NCI-H226 (cell line): ENCODE measurements around the gene LCA5L.

Source experiments
- DNase-seq: peaks from one replicate; pipeline ENCODE4 v3.0.0-alpha.2; 2015

Gene LCA5L

DNA sequence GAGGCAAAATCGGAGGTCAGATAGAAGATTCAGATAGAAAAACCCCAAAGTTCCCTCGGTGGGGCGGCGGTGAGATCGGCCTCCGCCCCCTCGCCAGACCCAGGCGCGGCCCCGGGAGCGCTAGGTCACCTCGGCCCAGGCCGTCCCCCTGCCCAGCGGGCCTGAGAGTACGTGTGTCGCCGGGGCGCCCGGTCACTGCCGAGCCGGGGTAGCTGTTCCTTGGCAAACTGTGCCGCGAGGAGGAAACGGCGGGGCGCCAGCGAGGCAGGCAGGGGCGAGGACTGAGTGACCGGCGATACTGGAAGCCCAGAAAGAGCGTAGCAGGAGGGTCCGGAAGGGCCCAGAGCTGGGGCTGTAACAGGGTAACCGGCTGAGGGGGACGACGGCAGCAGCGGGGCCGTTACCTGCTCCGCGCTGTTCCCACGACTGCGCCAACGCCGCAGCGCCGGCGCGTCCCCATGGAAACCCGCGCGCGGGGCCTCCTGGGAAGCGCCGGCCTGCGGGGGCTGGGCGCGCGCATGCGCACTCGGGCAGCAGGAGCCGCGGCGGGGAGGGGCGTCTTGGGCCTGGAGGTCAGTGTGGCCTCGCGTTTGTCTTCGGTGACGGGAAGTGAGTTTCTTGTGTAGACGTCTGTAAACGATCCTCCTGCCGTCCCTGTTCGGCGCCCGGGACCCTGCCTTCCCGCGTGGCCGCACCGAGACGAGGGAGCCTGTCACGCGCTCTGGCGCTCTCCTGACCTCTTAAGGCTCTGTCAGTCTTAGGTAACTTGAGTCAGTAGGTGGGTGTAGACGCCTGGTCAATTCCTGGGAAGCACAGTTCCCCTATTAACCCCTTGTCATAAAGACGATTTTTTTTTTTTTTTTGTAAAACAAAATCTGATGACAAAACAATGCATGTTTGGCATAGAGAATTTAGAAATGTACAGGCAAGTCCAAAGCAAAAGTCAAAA is at the start of gene LCA5L:
LCA5L (minus strand) TSS at position 458 of the 949 bp plus-strand sequence. CDS start 17,285 bp downstream, outside the sequence.
- peak; percentile 80 for DNase-seq

DNA sequence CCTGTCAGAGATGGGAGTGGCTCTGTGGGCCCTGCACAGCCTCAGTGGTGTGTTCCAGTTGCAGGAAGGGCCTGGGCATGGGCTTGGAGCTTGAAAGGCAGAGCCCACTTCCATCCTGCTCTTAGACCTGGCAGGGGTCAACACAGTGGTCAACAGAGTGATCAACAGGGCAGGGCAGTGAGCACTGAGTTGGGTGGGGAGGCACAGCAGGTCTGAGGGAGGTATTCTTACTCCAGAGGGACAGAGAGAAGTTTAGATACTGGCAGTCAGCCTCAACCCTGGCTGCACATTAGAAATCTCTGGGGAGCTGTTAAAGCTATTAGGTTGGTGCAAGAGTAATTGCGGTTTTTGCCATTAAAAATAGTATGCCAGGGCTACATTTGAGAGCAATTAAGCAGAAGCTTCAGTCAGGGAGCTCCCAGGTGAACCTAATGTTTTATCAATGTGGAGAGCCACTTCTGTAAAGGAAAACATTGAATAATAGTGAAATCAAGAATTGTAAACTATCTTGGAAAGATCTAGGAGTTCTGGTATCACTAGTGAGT is 43.9 kb upstream of the LCA5L start:
- DNase-seq = no peak

DNA sequence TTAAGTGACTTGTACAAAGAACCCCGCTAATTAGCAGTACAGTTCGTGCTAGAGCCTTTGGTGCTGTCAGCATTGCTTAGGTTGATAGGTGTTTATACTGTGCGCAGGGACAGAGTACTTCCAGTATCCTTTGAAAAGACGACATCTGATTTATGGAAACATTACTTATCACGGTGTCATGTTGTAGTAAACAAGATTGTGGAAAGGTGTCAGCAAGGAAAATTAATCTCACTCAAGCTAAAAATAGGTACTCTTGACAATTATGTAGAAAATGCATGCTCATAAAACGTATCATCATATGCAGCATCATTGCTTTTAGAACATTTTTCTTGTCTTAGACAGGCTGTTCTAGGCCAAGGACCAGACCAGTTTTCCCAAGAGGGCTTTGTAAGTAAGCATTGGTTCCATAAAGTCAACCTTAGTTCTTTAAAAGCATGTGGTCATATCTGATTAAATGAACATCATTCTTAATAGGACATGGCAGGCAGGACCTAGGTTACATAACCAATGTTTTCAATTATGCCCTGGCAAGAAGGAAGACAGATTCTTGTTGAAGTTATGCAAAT is 39.2 kb upstream of the LCA5L start:
- DNase-seq = no peak

DNA sequence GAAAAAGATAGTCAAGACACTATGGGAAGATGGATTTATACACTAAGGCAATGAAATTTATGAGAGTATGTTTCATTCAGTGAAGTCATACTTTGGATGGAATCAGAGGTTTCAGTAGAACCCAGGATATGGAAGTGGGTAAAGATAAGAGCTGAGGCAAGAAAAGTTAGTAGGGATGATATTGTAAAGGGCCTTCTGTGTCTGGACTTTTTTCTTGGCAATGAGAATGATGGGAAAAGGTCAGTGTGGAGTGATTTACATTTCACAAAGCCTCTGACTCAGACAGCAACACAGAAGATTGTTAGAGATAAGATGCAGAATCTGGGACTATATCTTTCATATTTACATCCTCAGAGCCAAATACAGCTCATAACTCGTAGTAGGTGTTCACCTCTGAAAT is 38.3 kb upstream of the LCA5L start:
- DNase-seq = peak; percentile 73

DNA sequence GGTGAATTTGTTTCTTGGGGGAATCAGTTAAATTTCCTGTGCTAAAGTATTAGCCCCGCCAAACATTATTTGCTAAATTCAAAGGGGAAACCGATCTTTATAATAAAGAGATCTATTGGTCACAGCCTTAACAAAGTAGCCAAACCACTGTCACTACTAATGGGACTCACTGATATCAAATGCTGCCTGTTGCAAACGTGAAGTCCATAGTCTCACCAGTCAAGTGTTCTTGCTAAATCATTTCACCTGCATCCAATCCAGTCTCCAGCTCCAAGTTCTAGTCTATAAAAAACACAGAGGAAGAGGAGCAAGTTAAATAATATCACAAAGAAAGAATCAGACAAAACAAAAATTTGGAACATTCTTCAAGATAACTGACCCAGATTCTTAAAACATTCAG is 36.3 kb upstream of the LCA5L start:
- DNase-seq = no peak

DNA sequence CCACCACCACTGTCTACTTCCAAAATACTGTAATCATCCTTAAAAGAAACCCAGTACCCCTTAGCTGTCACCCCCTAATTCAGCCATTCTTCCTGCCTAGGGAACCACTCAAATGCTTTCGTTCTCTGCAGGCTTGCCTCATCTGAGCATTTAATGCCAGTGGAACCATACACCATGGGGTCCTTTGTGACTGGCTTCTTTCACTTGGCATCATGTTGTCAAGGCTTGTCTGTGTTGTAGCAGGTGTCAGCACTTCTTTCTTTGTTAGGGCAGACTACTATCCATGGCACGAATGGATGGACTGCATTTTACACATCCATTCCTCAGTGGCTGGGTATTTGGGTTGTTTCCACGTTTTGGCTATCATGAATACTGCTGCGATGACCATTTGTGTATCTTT is 34.7 kb upstream of the LCA5L start:
- DNase-seq = no peak

DNA sequence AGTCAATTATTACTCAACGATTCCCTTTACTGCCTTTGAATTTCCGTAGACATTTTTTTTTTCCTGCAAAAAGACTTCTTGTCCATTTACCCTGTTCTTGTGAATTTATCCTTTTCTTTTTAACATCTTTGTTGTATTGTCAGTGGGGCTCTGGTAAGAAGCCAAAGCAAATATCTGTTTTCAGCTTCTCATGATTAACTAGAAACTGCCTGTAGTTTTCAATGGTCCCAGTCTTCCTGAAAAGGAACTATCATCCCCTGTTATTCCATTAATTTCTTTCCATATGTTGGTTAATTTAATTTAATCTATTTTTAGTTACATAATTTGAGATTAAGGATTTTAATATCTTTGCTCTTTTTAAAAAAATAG is 34.2 kb upstream of the LCA5L start:
- DNase-seq = no peak

DNA sequence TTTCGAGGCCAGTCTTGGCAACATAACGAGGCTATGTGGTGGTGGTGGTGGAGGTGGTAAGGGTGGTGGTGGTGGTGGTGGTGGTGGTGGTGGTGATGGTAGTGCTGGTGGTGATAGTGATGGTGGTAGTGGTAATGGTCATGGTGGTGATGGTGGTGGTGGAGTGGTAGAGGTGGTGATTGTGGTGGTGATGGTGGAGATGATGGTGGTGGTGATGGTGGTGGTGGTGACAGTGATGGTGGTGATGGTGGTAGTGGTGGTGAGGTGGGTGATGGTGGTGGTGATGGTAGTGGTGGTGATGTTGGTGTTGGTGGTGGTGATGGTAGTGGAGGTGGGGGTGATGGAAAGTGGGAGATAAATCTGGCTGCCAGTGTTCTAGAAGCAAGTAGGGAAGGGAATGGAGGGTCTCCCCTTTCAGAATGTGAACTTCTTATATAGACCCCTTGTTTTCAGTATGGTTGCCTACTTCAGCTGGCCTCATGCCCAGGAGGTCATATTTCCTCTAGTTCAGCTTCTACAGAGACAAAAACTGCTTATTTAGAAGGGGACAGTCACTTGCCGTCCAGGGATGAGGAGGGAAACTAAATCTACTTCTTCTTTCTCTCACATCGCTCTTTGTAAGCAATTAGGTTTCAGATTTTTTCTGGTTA is 33.7 kb upstream of the LCA5L start:
- no peak for DNase-seq

DNA sequence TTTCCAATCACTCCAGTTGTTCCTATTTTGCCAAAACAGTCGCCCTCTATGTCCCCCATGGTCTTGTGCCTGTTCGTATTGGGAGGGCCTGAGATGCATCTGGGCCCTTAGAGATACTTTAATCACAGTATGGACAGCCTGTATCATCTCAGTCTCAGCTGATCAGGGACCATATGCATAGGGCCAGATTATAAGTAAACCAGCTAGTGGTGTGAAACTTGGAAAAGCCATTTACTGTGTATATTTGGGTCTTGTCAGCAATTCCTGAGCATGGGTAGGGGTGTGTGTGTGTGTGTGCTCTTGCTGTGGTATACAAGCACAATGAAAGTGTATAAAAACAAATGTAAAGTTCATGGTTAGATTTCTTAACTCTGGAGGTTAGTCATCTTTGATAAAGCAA is 29.0 kb upstream of the LCA5L start:
- DNase-seq = no peak

DNA sequence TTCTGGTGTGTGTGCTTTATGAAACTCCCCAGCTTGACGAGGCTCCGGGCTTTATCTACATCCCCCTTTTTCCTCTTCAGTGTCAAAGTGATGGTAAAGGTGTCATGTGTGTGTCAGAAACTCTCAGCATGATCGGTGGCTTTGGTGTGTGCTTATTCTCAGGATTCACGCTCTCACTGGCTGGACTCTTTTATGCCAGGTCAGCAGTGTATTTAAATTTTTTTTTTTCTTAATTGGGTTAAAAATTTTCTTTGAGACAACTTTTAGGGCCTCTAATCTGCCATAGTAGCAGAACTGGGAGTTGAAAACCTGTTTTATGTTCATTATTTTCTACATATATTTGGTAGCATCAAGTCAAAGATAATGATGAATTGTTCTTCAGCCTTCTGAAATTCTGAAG is 27.2 kb upstream of the LCA5L start:
- DNase-seq = no peak

DNA sequence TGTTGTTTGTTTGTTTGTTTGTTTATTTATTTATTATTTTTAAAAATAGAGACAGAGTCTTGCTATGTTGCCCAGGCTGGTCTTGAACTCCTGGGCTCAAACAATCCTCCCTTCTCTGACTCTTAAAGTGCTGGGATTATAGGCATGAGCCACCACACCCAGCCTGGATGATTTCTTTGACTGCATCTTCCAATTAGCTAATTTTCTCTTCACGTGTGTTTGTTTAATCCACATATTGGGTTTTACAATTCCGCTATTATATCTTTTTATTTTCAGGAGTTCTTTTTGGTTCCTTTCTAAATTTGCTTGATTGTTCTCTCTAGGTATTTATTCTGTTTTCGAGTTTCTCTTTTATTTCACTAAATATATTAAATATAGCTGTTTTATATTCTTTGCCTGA is 26.0 kb upstream of the LCA5L start:
- DNase-seq = no peak

DNA sequence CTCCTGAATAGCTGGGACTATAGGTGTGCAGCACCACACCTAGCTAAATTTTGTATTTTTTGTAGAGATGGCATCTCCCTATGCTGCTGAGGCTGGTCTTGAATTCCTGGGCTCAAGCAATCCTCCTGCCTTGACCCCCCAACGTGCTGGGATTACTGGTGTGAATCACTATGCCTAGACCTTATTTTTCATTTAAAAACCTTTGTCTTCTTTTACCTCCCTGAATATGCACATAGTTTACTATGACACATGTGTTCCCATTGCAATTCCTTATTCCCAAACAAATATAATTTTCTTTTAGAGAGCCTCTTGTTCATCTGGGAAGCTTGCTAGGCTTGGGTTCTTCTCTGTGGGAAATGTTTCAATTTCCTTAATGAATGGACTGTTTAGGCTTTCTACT is 23.0 kb upstream of the LCA5L start:
- no peak for DNase-seq

DNA sequence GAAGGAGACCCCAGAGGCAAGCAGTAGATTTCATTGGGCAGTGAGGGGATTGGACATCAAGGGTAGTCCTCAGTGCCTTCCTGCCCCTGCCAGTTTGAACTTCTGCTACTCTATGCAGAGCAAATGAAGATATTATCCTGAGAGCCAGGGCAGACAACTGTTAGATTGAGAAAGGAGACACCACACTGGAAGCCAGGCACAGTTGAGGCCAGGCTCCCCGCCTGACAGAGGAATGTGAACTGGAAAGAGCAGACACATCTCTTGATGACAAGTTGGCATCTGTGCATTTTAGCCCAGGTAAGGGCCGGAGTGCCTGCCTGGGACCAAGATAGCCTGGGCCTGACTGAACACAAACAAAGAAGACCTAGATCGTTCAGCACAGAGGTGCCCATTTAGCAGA is 22.2 kb upstream of the LCA5L start:
- DNase-seq = no peak

DNA sequence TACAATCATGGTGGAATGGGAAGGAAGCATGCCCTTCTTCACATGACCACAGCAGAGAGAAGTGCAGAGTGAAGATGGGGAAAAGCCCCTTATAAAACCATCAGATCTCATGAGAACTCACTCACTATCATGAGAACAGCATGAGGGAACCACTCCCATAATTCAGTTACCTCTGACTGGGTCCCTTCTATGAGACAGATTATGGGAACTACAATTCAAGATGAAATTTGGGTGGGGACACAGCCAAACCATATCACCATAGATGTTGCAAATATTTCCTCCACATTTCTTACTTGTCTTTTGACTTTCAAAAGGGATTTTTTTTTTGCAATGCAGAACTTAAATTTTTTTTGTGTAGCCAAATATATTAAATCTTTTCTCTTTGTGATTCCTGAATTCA is 21.0 kb upstream of the LCA5L start:
- no peak for DNase-seq

DNA sequence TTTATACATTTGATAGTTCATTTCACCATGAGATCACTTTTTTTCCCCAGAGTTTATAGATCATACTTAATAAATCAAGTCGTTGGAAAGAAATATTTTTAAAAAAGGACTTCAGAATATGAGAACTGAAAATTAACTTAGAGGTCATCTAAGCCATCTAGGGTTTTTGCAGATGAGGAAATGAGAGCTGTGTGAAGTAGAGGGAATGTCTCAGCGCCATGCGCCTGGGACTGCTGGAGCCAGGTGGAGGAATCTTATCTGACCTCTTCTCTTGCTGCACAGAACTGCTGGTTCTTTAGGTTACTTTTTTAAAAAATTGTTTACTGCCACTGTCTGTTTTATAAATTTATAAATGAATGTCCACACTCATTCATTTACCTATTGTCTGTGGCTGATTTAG is 17.7 kb upstream of the LCA5L start:
- no peak for DNase-seq

DNA sequence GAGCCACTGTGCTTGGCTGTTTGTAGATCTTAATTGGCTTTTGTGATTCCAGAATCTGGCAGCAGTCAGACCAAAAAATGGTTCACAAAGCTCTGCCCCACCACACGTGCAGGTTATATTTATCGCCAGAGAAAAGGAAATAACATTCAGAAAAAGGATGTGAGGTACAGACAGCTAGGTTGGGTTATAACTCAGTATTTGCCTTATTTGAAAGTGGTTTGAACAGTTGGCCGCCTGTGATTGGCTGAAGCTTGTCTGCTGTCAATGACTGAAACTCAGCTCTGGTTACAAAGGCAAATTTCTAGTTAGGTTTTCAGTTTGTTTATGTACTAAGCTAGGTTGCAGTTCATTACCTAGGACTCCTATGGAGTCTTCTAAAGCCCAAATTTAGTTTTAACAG is 15.8 kb upstream of the LCA5L start:
- no peak for DNase-seq

DNA sequence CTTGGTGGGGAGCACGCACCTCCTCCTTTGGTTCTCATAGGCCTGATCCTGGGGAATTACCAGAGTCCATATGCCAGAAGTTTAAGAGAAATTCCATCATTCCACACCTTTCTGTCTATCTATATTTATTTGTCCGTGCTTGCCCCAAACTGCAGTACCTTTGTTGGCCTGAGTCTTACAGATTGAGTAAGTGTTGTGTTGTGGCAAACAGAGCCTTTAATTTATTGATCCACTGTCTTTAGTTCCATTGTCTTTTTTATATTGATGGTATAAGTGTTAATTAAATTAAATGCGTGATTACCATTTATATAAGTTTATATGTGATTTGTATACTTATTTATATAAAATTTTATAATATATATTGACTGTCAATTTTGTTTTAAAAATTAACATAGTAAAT is 11.1 kb upstream of the LCA5L start:
- peak; percentile 2 for DNase-seq

DNA sequence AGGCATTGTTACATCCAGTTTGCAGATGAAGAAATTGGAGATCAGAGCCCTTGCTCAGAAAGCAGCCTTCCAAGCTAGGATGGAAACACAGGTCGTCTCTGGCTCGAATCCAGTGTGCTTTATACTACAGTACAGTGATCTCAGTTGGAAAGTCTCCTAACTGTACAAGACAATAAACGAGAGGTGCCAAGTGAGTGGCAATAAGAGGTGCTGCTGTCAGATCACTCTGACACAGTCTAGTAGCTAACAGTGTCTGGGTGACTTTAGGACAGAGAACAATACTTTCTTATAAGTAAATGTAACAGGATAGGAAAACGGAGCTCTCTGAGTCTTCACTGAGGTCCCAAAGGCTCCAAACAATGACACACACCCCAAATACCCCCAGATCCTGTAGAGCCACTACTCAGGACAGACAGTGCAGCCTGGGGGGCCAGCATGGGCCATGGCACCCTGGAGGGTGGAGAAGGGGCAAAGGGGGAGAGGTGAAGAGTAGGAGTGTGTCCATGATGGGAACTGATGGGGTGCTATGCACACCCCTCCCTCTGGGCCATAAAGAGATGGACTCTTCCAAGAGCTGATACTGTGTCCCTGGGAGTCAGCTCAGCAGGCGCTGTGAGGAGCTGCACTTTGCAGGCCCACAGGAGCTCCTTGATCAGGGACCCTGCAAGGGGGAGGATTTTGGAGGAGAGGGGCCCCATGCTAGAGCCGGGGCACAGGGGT is 9.5 kb upstream of the LCA5L start:
- no peak for DNase-seq

DNA sequence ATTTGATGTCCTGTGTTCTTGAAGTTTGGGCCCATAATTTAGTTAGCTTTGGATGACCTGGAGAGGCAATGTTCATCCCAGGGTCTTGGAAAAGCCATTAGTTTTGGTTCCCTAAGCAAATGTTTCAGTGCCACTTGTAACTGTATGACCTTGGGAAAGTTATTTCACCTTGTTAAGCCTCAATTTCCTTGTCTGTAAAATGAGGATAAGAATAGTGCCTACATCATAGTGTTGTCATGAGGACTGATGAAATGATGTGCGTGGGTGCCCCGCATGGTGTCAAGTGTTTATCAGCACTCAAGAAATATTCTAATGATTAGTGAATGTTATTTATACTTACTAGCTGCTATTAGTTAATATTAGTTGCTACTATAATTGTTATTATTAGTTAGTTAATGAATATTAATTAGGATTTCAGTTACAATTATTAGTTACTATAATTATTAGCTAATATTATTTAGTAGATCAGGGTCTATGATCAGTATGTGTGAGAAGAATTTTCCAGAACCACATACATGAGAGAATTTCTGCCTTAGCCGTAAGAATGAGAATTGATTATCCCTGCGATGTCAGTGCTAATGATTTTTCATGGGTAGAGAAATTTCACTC is 8.1 kb upstream of the LCA5L start:
- no peak for DNase-seq

DNA sequence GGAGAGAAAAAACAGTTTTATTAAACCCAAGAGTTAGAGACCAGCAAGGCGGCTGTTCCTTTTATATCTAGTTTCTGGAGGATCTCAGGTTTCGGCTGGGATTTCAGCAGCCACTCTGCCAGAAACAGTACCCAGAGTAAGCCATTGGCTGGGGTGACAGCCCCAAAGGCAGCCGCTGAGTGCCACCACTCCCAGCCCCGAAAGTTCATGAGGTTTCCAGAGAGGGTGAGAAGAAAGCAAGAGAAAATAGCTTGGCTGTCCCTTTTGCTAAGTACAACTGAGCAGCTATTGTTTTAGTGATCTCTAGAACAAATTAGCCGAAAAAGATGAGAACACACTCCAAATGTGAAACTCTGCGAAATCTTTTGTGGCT is 7.4 kb upstream of the LCA5L start:
- DNase-seq = no peak

DNA sequence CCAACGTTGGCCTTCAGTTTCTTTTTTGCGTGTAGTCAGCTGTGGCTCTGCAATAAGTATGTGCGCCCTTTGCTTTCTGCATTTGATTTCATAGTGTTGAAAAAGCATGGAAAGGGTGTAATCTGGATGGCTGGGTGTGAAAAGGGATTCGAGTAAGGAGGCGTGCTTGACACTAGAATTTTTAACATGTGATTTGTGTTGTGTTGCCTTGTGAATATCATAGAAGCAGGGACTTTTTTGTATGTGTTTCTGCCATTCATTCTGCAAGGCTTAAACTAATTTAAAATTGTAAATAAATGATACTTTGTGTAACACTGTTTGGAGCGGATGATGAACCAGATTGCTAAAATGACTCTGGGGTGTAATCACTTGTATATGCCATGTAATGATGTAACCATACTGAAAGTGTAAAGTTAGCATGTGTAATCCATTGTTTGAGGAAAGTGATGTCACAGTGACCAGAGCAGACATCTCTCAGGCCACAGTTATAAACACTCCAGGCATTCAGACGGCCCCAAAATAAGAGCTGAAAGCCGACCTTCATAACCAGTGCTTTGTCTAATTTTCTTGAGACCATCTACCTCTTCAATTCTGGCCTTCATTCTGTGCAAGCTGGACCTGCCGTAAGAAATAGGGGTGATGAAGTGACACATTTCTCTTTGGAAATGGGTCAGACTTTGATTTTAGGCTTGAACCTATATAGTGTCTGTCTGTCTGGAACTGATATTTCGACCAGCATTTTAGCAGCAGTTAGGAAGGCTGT is 6.8 kb upstream of the LCA5L start:
- no peak for DNase-seq
